Stomach (tissue), 4 donors: ENCODE results near the gene MATCAP1.

Source experiments
- POLR2A ChIP-seq, 4 donors: fragments of 450-650 bp; IDR thresholded peaks; one replicate each; pipeline ENCODE4 v1.6.1; 2016; ENCODE audit warnings: antibody characterized with exemption in 4 of 4, control low read depth in 2 of 4, mild to moderate bottlenecking in 1 of 4, moderate library complexity in 1 of 4
- POLR2AphosphoS5 ChIP-seq, 3 donors: sonication (generic); formaldehyde crosslinking; IDR thresholded peaks; one replicate each; pipeline ENCODE4 v1.6.1; 2016; ENCODE audit warnings: antibody characterized with exemption in 3 of 3

- TF ChIP-seq POLR2AphosphoS5 (IDR thresholded peaks at IDR 0.05) (no peak), POLR2A (IDR thresholded peaks at IDR 0.05) (no peak)
Observed at GRCh38 chr16:67149276-67150046, 34.3 kb downstream of the MATCAP1 start.
